BE2C (cell line): ENCODE results near the gene ERF.
A peak's percentile ranks its signal among the peaks of the same experiment; 100 is the strongest.

Experiments used
- DNase-seq: peaks from one replicate; pipeline ENCODE4 v3.0.0-alpha.2; 2020
- H3K27me3 ChIP-seq: fragments of 250-450 bp; sonication (Bioruptor Pico); 2 replicates; pipeline ENCODE4 v1.5.1; 2020; ENCODE audit warnings: mild to moderate bottlenecking
- H3K36me3 ChIP-seq: fragments of 250-450 bp; sonication (Bioruptor Pico); 2 replicates; pipeline ENCODE4 v1.5.1; 2020; ENCODE audit warnings: mild to moderate bottlenecking
- H3K4me1 ChIP-seq: fragments of 250-450 bp; sonication (Bioruptor Pico); 2 replicates; pipeline ENCODE4 v1.5.1; 2020
- H3K4me3 ChIP-seq: 2 replicates; pipeline ENCODE4 v1.5.1; 2011; ENCODE audit warnings: low read depth, low read length
- H3K9me3 ChIP-seq: fragments of 250-450 bp; sonication (Bioruptor Pico); 2 replicates; pipeline ENCODE4 v1.5.1; 2020
- CTCF ChIP-seq: IDR thresholded peaks from 2 replicates; pipeline ENCODE4 v1.5.1; 2012; ENCODE audit warnings: mild to moderate bottlenecking, low read depth, low read length

ERF gene

DNA sequence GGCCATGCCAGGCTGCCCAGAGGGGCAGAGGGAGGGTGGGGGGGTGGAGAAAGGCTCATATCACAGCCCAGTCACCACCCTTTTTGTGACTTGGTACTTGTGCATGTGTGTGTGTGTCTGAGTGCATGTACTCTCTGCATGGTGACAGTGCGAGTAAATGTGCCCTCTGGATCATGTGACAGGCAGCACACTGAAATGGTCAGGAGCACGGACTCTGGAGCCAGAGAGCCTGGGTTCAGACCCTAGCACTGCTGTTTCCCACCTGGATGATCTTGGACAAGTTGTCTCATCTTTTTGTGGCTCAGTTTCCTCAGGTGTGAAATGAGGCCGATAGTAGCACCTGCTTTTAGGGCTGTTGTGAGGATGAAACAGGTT lies 16.1 kb upstream of the ERF start:
- TF ChIP-seq CTCF = no peak
- H3K27me3 ChIP-seq = no peaks in the 10 kb centered on the region
- H3K4me1 ChIP-seq = no peaks in the 10 kb centered on the region
- no peak for DNase-seq
- H3K9me3 ChIP-seq = no peaks in the 10 kb centered on the region
- H3K36me3 ChIP-seq = peaks cover 36% of the 10 kb centered on the region
- H3K4me3 ChIP-seq = no peak overlapping the region

GRCh38 chr19:42270346-42271044 lies 15.6 kb upstream of the ERF start:
- H3K4me1 ChIP-seq = no peaks in the 10 kb centered on the region
- H3K27me3 ChIP-seq = no peaks in the 10 kb centered on the region
- no peak for TF ChIP-seq CTCF
- peak overlapping the region; percentile 86 for H3K4me3 ChIP-seq
- peaks cover 36% of the 10 kb centered on the region for H3K36me3 ChIP-seq
- H3K9me3 ChIP-seq = no peaks in the 10 kb centered on the region
- DNase-seq = no peak

DNA sequence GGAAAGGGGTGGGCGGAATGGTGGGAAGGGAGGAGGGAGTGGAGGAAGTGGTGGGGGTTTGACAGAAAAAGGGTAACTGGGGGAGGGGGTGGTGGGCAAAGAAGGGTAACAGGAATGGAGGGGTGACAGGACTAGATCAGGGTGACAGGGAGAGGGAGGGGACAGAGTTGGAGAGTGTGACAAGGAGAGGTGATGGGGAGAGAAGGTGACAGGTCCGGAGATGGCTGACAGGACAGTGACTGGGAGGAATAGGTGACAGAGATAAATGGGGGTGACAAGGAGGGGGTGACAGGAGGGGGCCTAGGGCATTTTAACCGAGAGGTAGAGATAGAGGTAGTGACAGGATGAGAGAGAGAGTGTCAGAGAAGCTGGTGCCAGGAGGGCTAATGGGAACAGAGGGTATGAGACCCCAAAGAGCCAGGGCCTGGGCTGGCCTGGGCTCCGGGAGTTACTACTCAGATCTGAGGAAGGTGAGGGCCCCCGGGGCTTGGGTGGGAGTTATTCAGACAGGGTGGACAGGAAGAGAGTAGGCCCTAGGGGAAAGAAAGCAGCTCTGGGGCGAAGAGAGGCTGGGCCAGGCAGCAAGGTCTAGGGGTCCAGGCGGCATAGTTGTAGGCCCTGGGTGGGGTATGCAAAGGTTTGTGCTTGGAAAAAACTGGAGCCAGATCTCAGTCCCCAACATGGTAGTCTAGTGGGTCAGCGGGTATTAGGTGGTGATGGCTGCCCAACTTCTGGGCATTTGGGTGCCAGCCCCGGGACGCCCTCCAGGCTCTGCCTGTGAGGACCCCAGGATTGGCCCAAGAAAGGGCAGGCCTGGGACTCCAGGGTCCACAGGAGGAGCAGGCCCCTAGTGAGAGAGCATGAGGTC lies 14.8 kb upstream of the ERF start:
- Histone ChIP-seq H3K27me3 (no peaks in the 10 kb centered on the region), H3K9me3 (no peaks in the 10 kb centered on the region), H3K4me1 (no peaks in the 10 kb centered on the region), H3K4me3 (peak overlapping the region; percentile 86), H3K36me3 (peaks cover 32% of the 10 kb centered on the region)
- DNase-seq = no peak
- TF ChIP-seq CTCF = no peak

GRCh38 chr19:42268704-42269477 lies 14.0 kb upstream of the ERF start, which contains the start of gene CIC:
Gene CIC, plus strand, starts transcription at chr19:42269252. Its CDS starts 2,532 bp downstream, at chr19:42271784.
- no peaks in the 10 kb centered on the region for H3K27me3 ChIP-seq
- TF ChIP-seq CTCF = no peak
- DNase-seq = peak; percentile 99
- H3K36me3 ChIP-seq = peaks cover 24% of the 10 kb centered on the region
- H3K4me3 ChIP-seq = peak within 1 kb of the TSS; percentile 86
- no peaks in the 10 kb centered on the region for H3K4me1 ChIP-seq
- H3K9me3 ChIP-seq = no peaks in the 10 kb centered on the region

DNA sequence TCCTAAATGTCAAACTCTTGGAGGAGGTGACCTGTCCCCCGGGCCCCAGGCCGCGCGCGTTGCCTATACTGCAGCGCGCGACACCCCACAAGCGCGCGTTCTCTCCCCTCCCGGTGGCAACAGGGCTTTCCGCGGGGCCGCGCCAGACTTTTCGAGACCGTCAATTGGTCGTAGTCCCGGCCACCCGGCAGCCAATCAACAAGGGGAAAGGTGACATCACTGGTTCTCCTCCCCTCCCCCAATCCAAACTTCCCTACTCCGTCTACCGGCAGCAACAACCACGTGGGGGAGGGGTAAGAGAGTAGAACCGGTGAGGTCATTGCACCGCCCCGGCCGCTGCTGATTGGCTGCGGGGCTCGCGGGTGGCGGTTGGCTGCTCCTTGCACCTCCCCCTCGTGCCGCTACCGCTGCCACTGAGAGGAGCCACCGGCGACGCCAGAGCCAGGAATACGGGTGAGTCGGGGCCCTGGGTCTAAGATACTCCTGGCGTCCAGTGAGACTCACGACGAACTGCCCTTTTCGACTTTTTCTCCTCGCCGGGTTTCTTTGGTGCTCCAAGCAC lies 13.3 kb upstream of the ERF start:
- Histone ChIP-seq H3K36me3 (peaks cover 17% of the 10 kb centered on the region), H3K27me3 (no peaks in the 10 kb centered on the region), H3K4me3 (peak overlapping the region; percentile 86), H3K9me3 (no peaks in the 10 kb centered on the region), H3K4me1 (no peaks in the 10 kb centered on the region)
- no peak for TF ChIP-seq CTCF
- DNase-seq = peak; percentile 100
